IPS-NIHi7 (cell line): Measurements from ENCODE around the gene PIGK.
"Not testable (repeated sequence)": the region's sequence is repeated elsewhere in the genome, so short reads cannot be mapped to it uniquely, and the experiment has no call there.

ENCODE experiments used
- DNase-seq: peaks from one replicate; pipeline ENCODE4 v3.0.0; 2012; ENCODE audit warnings: mixed read lengths; ENCODE audit errors: extremely low spot score

The PIGK gene

GRCh38 chr1:77193951-77194350 lies 25.3 kb downstream of the PIGK start:
- DNase-seq = no peak

GRCh38 chr1:77188770-77189169 lies 30.5 kb downstream of the PIGK start:
- no peak for DNase-seq

- DNase-seq = not testable (repeated sequence)
Observed at GRCh38 chr1:77186907-77187306, 32.3 kb downstream of the PIGK start.

GRCh38 chr1:77182083-77182482 lies 37.1 kb downstream of the PIGK start:
- DNase-seq = no peak

- no peak for DNase-seq
Observed at GRCh38 chr1:77179632-77180031, 39.6 kb downstream of the PIGK start.

GRCh38 chr1:77175230-77175844 lies 43.9 kb downstream of the PIGK start:
- no peak for DNase-seq

- DNase-seq = no peak
Observed at GRCh38 chr1:77170687-77171086, 48.5 kb downstream of the PIGK start.

- no peak for DNase-seq
Observed at GRCh38 chr1:77168358-77168757, 50.9 kb downstream of the PIGK start.

GRCh38 chr1:77164434-77164944 lies 54.7 kb downstream of the PIGK start:
- peak; percentile 15 for DNase-seq

GRCh38 chr1:77159706-77160105 lies 59.5 kb downstream of the PIGK start:
- DNase-seq = not testable (repeated sequence)

GRCh38 chr1:77156214-77156613 lies 63.0 kb downstream of the PIGK start:
- no peak for DNase-seq

GRCh38 chr1:77146270-77146669 lies 73.0 kb downstream of the PIGK start:
- DNase-seq = no peak

GRCh38 chr1:77143529-77144121 lies 75.6 kb downstream of the PIGK start:
- no peak for DNase-seq

GRCh38 chr1:77139389-77139788 lies 79.8 kb downstream of the PIGK start:
- DNase-seq = no peak

GRCh38 chr1:77134359-77134758 lies 84.9 kb downstream of the PIGK start:
- no peak for DNase-seq

GRCh38 chr1:77133731-77134358 lies 85.4 kb downstream of the PIGK start:
- no peak for DNase-seq

GRCh38 chr1:77126307-77126706 lies 92.9 kb downstream of the PIGK start:
- DNase-seq = peak; percentile 46

- no peak for DNase-seq
Observed at GRCh38 chr1:77121503-77121902, 97.7 kb downstream of the PIGK start.

- no peak for DNase-seq
Observed at GRCh38 chr1:77120950-77121349, 98.3 kb downstream of the PIGK start.

- DNase-seq = no peak
Observed at GRCh38 chr1:77118712-77119111, 100.5 kb downstream of the PIGK start.

GRCh38 chr1:77104672-77105071 lies 114.6 kb downstream of the PIGK start:
- no peak for DNase-seq

- no peak for DNase-seq
Observed at GRCh38 chr1:77103486-77103885, 115.7 kb downstream of the PIGK start.

GRCh38 chr1:77100875-77101274 lies 118.4 kb downstream of the PIGK start:
- no peak for DNase-seq
